Keratinocyte (primary cell): ENCODE measurements around the gene MICAL3. TPM values are rescaled to one million over a fixed set of nuclear protein-coding genes. Genes with fewer than 3 reads are reported as not detected.
"Not testable (repeated sequence)": the region's sequence is repeated elsewhere in the genome, so short reads cannot be mapped to it uniquely, and the experiment has no call there.

ENCODE experiments used
- DNase-seq: peaks from one replicate; pipeline ENCODE4 v3.0.0-alpha.2; 2011; ENCODE audit warnings: low read depth, missing footprints, low spot score
- FAIRE-seq: peaks from 2 replicates; lab custom pipeline; 2011; peaks lifted over from hg19 to GRCh38; lab: Jason Lieb, UNC
- H2AFZ ChIP-seq: 2 replicates; pipeline ENCODE4 v1.6.0; 2012; ENCODE audit warnings: low read length, control low read depth, inconsistent platforms; ENCODE audit not compliant: control insufficient read depth
- H3K27ac ChIP-seq: 2 replicates; pipeline ENCODE4 v1.5.1; 2011; ENCODE audit warnings: low read length; ENCODE audit not compliant: control insufficient read depth, insufficient read depth
- H3K27me3 ChIP-seq: 3 replicates; pipeline ENCODE4 v1.6.0; 2011; ENCODE audit warnings: low read length; ENCODE audit not compliant: control insufficient read depth, insufficient read depth; ENCODE audit errors: extremely low read depth
- H3K36me3 ChIP-seq, 2 experiments: 2 replicates in 1 of 2; 3 replicates in 1 of 2; pipeline ENCODE4 v1.5.1; 2011; ENCODE audit warnings: low read length in 2 of 2, mild to moderate bottlenecking in 1 of 2; ENCODE audit not compliant: control insufficient read depth in 2 of 2, insufficient read depth in 2 of 2; ENCODE audit errors: extremely low read depth in 1 of 2
- H3K4me1 ChIP-seq: 3 replicates; pipeline ENCODE4 v1.5.1; 2011; ENCODE audit warnings: low read length; ENCODE audit not compliant: control insufficient read depth, insufficient read depth; ENCODE audit errors: extremely low read depth
- H3K4me2 ChIP-seq: 3 replicates; pipeline ENCODE4 v1.6.0; 2011; ENCODE audit warnings: low read depth, low read length; ENCODE audit not compliant: control insufficient read depth, insufficient read depth; ENCODE audit errors: extremely low read depth
- H3K4me3 ChIP-seq, 3 experiments: fragments of 200-600 bp in 1 of 3; sonication (generic) in 1 of 3; 2 replicates in 2 of 3; 3 replicates in 1 of 3; pipeline ENCODE4 v1.5.1; 2011 to 2016; ENCODE audit warnings: low read length in 3 of 3, mild to moderate bottlenecking in 3 of 3, control low read depth in 2 of 3, inconsistent platforms in 1 of 3, low read depth in 1 of 3, mixed read lengths in 1 of 3, mixed run types in 1 of 3, moderate library complexity in 1 of 3; ENCODE audit not compliant: control insufficient read depth in 2 of 3, insufficient read depth in 2 of 3; ENCODE audit errors: extremely low read depth in 1 of 3
- H3K79me2 ChIP-seq: 2 replicates; pipeline ENCODE4 v1.6.0; 2012; ENCODE audit warnings: low read length; ENCODE audit not compliant: control insufficient read depth, insufficient read depth
- H3K9ac ChIP-seq: 3 replicates; pipeline ENCODE4 v1.6.0; 2011; ENCODE audit warnings: low read length; ENCODE audit not compliant: control insufficient read depth, insufficient read depth; ENCODE audit errors: extremely low read depth
- H3K9me1 ChIP-seq: 3 replicates; pipeline ENCODE4 v1.6.0; 2011; ENCODE audit warnings: low read length; ENCODE audit not compliant: control insufficient read depth, insufficient read depth; ENCODE audit errors: extremely low read depth
- H3K9me3 ChIP-seq: 2 replicates; pipeline ENCODE4 v1.5.1; 2012; ENCODE audit warnings: low read depth, low read length; ENCODE audit not compliant: control insufficient read depth
- H4K20me1 ChIP-seq: 3 replicates; pipeline ENCODE4 v1.6.0; 2011; ENCODE audit warnings: low read length; ENCODE audit not compliant: control insufficient read depth, insufficient read depth; ENCODE audit errors: extremely low read depth
- EZH2 ChIP-seq: IDR thresholded peaks from one replicate; pipeline ENCODE4 v1.6.1; 2012; ENCODE audit warnings: inconsistent platforms, mild to moderate bottlenecking, low read length, moderate library complexity
- dilution Hi-C: fragments of 300-500 bp; cut with MboI; formaldehyde crosslinking; loops from one replicate; pipeline ENCODE4 v1.7.0; 2020; ENCODE audit warnings: low sequenced_read_pairs; ENCODE audit not compliant: extremely low pct_ligation_motif_present
- polyA plus RNA-seq, 5 experiments: library from polyadenylated mRNA; depleted of rRNA in 3 of 5; stranded (reverse) in 3 of 5; stranded (forward) in 1 of 5; unstranded in 1 of 5; fragments of >200 nt; gene quantifications; 1 replicate in 1 of 5; 2 replicates in 3 of 5; 3 replicates in 1 of 5; pipeline versions ENCODE4 v1.2.1 to v1.2.3, GENCODE V29; 2011 to 2012; ENCODE audit warnings: missing spikeins in 2 of 5, low read depth in 1 of 5, low replicate concordance in 1 of 5
- TF ChIP-seq, protein P1 (sequence below), 3 experiments: IDR thresholded peaks in 1 of 3; conservative IDR thresholded peaks in 1 of 3; optimal IDR thresholded peaks in 1 of 3; 2 replicates in 2 of 3; 3 replicates in 1 of 3; pipeline versions ENCODE3 to v1.5.1; 2011; ENCODE audit warnings: low read length in 3 of 3, mild to moderate bottlenecking in 3 of 3, moderate library complexity in 2 of 3, control low read depth in 1 of 3, inconsistent platforms in 1 of 3; ENCODE audit not compliant: insufficient read depth in 2 of 3; ENCODE audit errors: extremely low read depth in 1 of 3

The MICAL3 gene
- polyA plus RNA-seq, 1 donor (not counting 4 experiments of a cell fraction or from before 2014, with no cell fraction given), result 27.9 TPM

DNA sequence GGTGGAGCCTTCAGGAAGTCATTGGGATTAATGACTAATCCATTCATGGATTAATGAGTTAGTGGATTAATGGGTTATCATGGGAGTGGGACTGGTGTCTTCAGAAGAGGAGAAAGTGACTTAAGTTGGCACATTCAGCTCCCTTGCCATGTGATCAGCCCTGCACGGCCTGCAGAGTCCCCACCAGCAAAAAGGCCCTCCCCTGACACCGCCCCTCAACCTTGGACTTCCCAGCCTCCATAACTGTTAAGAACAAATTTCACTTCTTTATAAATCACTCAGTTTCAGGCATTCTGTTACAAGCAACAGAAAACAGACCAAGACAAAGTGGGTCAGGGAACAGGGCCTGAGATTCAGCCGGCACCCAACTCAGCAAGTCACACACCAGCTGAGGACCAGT is 85.3 kb downstream of the MICAL3 start:
- TF ChIP-seq EZH2, result no peak
- TF ChIP-seq, protein P1, sequence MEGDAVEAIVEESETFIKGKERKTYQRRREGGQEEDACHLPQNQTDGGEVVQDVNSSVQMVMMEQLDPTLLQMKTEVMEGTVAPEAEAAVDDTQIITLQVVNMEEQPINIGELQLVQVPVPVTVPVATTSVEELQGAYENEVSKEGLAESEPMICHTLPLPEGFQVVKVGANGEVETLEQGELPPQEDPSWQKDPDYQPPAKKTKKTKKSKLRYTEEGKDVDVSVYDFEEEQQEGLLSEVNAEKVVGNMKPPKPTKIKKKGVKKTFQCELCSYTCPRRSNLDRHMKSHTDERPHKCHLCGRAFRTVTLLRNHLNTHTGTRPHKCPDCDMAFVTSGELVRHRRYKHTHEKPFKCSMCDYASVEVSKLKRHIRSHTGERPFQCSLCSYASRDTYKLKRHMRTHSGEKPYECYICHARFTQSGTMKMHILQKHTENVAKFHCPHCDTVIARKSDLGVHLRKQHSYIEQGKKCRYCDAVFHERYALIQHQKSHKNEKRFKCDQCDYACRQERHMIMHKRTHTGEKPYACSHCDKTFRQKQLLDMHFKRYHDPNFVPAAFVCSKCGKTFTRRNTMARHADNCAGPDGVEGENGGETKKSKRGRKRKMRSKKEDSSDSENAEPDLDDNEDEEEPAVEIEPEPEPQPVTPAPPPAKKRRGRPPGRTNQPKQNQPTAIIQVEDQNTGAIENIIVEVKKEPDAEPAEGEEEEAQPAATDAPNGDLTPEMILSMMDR (optimal IDR thresholded peaks at IDR 0.05 in 1 of 3, IDR thresholded peaks at IDR 0.05 in 1 of 3, conservative IDR thresholded peaks at IDR 0.05 in 1 of 3; ENCODE audit: extremely low read depth in 1 of 3, insufficient read depth in 2 of 3, low read length in 3 of 3), result no peak

DNA sequence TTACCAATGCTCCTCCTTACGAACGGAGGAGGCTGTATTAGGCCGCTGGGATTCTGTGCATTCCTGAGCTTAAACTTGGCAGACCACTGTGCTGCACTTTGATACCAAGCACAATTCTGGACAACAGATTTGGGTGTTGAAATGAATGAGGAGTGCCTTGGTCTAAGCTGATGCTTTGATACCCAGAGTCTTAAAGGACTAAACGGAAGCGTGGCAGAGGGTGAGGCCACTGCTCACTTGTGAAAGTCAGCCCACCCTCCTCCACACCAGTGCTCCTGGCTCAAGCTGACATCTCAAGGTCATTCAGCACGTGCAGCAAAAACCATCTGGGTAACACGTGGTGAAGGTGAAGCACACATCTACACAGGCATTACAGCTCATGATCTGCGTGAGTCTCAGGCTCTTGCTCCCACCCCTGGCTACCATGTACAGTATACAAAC is 85.9 kb downstream of the MICAL3 start:
- Histone ChIP-seq H3K4me2 (no peak overlapping the region), H2AFZ (no peak overlapping the region), H3K27me3 (no peaks in the 10 kb centered on the region), H3K4me1 (peaks cover 4% of the 10 kb centered on the region), H3K9me3 (no peaks in the 10 kb centered on the region), H3K9ac (no peak overlapping the region), H3K27ac (no peak overlapping the region), H3K36me3 (peaks cover 13 to 14% of the 10 kb centered on the region in 2 experiments), H3K9me1 (peaks cover 6% of the 10 kb centered on the region), H3K4me3 (no peak overlapping the region), H4K20me1 (peaks cover 45% of the 10 kb centered on the region), H3K79me2 (peaks cover 85% of the 10 kb centered on the region)
- dilution Hi-C loops, result no loop called here
- TF ChIP-seq, protein P1 (optimal IDR thresholded peaks at IDR 0.05 in 1 of 3, IDR thresholded peaks at IDR 0.05 in 1 of 3, conservative IDR thresholded peaks at IDR 0.05 in 1 of 3; ENCODE audit: extremely low read depth in 1 of 3, insufficient read depth in 2 of 3, low read length in 3 of 3), result no peak
- TF ChIP-seq EZH2, result no peak
- no peak for FAIRE-seq
- DNase-seq, result no peak

More for the DNA sequence above, 85.3 kb downstream of the MICAL3 start:
- Histone ChIP-seq H2AFZ (no peak overlapping the region), H3K27me3 (no peaks in the 10 kb centered on the region), H3K9me3 (no peaks in the 10 kb centered on the region), H4K20me1 (peaks cover 50% of the 10 kb centered on the region), H3K4me1 (peaks cover 4% of the 10 kb centered on the region), H3K9me1 (peaks cover 6% of the 10 kb centered on the region), H3K4me3 (no peak overlapping the region), H3K79me2 (peaks cover 85% of the 10 kb centered on the region), H3K4me2 (no peak overlapping the region), H3K9ac (no peak overlapping the region), H3K27ac (no peak overlapping the region), H3K36me3 (peaks cover 13 to 14% of the 10 kb centered on the region in 2 experiments)
- no peak for FAIRE-seq
- no peak for DNase-seq
- dilution Hi-C loops, result no loop called here

DNA sequence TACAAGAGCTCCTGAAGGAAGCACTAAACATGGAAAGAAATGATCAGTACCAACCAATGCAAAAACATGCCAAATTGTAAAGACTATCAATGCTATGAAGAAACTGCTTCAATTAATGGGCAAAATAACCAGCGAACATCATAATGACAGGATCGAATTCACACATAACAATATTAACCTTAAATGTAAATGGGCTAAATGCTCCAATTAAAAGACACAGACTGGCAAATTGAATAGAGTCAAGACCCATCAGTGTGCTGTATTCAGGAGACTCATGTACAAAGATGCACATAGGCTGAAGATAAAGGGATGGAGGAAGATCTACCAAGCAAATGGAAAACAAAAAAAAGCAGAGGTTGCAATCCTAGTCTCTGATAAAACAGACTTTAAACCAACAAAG is 91.9 kb downstream of the MICAL3 start:
- H3K9me1 ChIP-seq, H3K36me3 ChIP-seq, dilution Hi-C loops, H3K4me2 ChIP-seq, H2AFZ ChIP-seq, H3K27me3 ChIP-seq, H3K4me3 ChIP-seq, H3K9me3 ChIP-seq, H3K9ac ChIP-seq, H3K27ac ChIP-seq, FAIRE-seq, DNase-seq: not testable (repeated sequence)
- peaks cover 75% of the 10 kb centered on the region for H3K79me2 ChIP-seq
- peaks cover 10% of the 10 kb centered on the region for H3K4me1 ChIP-seq
- H4K20me1 ChIP-seq, result peaks cover 27% of the 10 kb centered on the region
